ENCODE results near the gene TBC1D19. TPM values are rescaled to one million over a fixed set of nuclear protein-coding genes. Genes with fewer than 3 reads are reported as not detected.

TBC1D19 gene
- total RNA-seq, 2 donors from 2014 or later = 7.3 to 9.1 TPM

- DNase-seq = peak; percentile 38
- intact Hi-C loops (cut with DNase I) = loop anchor here in 1 of 2 donors (10.0 kb wide), 1 partner anchor 227 kb away; no protein-coding TSS in a partner anchor
- peak; percentile 66 to 71 for ATAC-seq
Observed at GRCh38 chr4:26787461-26788340, 203.8 kb downstream of the TBC1D19 start.

DNA sequence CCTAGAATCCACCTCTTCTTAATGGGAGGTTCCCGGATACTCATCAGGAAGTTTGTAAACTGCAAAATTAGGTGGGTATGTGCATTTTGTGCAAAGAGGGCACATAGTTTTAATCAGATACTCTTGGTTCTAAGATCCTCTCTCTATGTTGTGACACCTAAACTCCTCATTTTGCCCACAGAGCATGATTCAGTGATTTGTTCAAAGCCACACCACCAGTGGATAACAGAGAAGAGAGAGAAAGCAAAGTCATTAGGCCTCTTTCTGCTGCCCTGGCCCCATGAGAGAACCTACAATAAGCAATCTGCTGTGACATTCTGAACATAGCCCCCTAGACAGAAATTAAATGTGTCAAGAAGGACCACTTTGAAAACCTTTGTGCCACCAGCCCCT, 204.5 kb downstream of the TBC1D19 start:
- intact Hi-C loops (cut with DNase I) = loop anchor here in 1 of 2 donors (10.0 kb wide), 1 partner anchor 226 kb away; no protein-coding TSS in a partner anchor
- DNase-seq (no peak), ATAC-seq (no peak)

GRCh38 chr4:26789208-26789607, 205.3 kb downstream of the TBC1D19 start:
- DNase-seq (no peak), ATAC-seq (no peak)
- intact Hi-C loops (cut with DNase I) = loop anchor here in 1 of 2 donors (10.0 kb wide), 1 partner anchor 226 kb away; no protein-coding TSS in a partner anchor

- intact Hi-C loops (cut with DNase I) = no loop called here
- DNase-seq (no peak), ATAC-seq (no peak)
Observed at GRCh38 chr4:26791346-26791745, 207.5 kb downstream of the TBC1D19 start.

- peak in 1 of 2 donors; percentile 31 for ATAC-seq
- no peak for DNase-seq
- intact Hi-C loops (cut with DNase I) = no loop called here
Observed at GRCh38 chr4:26792639-26793038, 208.8 kb downstream of the TBC1D19 start.

DNA sequence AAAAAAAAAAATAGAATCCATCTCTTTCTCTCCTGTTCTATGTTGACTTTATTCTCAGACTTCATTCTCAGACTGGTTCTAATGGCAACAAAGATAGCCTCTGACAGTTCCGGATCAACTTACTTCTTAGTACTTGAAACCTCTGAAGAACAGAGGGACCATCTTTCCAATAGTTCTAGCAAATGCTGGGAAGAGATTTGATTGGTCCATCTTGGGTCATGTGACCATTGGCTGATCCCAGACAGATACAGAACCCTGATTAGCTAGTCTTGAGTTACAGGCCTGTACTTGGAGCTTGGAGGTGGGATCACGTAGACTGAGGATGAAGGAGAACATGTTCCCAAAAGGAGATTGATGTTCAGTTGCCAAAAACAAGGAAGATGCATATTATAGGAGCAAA, 209.9 kb downstream of the TBC1D19 start:
- no peak for DNase-seq
- intact Hi-C loops (cut with DNase I) = no loop called here
- ATAC-seq = no peak

- intact Hi-C loops (cut with DNase I) = no loop called here
- no peak for DNase-seq
- ATAC-seq = no peak
Observed at GRCh38 chr4:26796081-26796480, 212.2 kb downstream of the TBC1D19 start.

GRCh38 chr4:26802790-26803189, 218.9 kb downstream of the TBC1D19 start:
- no peak for ATAC-seq
- intact Hi-C loops (cut with DNase I) = no loop called here
- no peak for DNase-seq

DNA sequence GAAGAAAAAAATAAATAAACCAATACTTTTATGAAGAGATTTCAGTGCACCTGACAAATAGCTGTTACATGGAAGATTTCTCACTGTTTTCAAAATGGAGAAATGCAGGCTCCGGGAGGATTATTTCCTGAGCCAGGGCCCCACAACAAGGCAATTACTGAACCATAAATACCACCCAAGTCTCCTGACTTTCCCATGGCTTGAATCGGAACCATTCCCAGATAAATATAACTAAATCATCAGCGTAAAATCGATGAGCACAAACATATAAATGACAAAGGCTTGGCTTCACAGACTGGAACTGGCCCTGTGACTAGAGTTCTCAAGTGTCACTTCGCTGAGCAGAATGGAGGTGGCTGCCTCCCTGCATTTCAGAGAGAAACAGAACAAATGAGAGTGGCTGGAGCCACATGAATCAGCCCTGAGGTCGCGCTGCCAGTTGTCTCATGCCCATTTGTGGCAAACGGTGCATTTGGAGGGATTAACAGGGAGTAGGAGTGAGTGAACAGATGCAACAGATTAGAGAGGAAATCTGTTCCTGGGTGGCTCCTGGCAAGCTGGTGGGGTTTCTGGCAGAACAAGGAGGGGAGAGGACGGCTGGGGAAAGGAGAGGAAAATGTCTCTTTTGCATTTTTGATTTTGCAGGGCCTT, 219.5 kb downstream of the TBC1D19 start:
- DNase-seq (no peak), ATAC-seq (peak in 1 of 2 donors; percentile 18)
- intact Hi-C loops (cut with DNase I) = no loop called here

DNA sequence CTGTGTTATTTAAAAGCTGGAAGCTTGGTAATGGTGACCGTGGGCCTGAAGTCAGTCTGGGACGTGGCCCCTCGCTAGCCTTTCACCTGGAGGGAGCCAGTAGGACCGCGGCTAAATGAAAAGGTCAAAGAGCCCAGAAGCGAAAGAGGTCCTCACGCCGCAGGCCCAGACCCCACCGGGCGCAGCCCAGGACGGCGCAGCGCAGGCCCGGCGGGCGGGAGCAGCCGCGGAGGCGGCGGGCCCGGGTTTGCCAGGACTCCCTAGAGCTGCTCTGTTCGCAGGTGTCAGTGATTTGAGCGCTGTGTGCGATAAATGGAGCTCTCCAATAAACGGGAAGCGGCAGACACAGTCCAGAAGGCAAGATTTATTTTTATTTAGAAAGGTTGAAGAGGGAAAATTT, 220.6 kb downstream of the TBC1D19 start:
- intact Hi-C loops (cut with DNase I) = no loop called here
- no peak for ATAC-seq

GRCh38 chr4:26804925-26805324, 221.0 kb downstream of the TBC1D19 start:
- ATAC-seq (no peak), DNase-seq (no peak)
- intact Hi-C loops (cut with DNase I) = no loop called here

More for the DNA sequence above, 220.6 kb downstream of the TBC1D19 start:
- DNase-seq = no peak

Other genes starting within 250 kb of the TBC1D19 start
- gene CCKAR, start 93.6 kb upstream of the TBC1D19 start, total RNA-seq = not detected

All from left cardiac atrium (tissue), 4 donors.